ENCODE results near the gene BDH1. TPM values are rescaled to one million over a fixed set of nuclear protein-coding genes. Genes with fewer than 3 reads are reported as not detected.
A peak's percentile ranks its signal among the peaks of the same experiment; 100 is the strongest.

Gene BDH1
- polyA plus RNA-seq, 1 experiment, result 6.1 TPM

GRCh38 chr3:197527569-197527968 lies 28.2 kb downstream of the BDH1 start:
- no peaks in the 10 kb centered on the region for H3K9me3 ChIP-seq (ENCODE audit: control insufficient read depth, insufficient read depth, low read length)
- no peaks in the 10 kb centered on the region for H3K27me3 ChIP-seq (ENCODE audit: control insufficient read depth, insufficient read depth, low read length)
- no peak for DNase-seq (ENCODE audit: low read depth, low spot score)
- TF ChIP-seq CTCF (IDR thresholded peaks at IDR 0.05; ENCODE audit: low read depth, low read length), result no peak
- H3K4me3 ChIP-seq (ENCODE audit: low read depth, low read length), result no peak overlapping the region
- ChIA-PET CTCF (interaction anchor here (1.0 kb wide), 1 partner anchor 14 kb away, joined by 3 read pairs; no protein-coding TSS in a partner anchor), POLR2A (no interaction called here)
- no peak overlapping the region for H3K27ac ChIP-seq (ENCODE audit: low read depth, low read length)

GRCh38 chr3:197525706-197526105 lies 30.1 kb downstream of the BDH1 start:
- CTCF ChIA-PET, result interaction anchor here (0.7 to 1.2 kb wide), 3 partner anchors 15 to 303 kb away, joined by 3 to 11 read pairs (median 3); no protein-coding TSS in a partner anchor
- Histone ChIP-seq H3K9me3 (ENCODE audit: control insufficient read depth, insufficient read depth, low read length) (no peaks in the 10 kb centered on the region), H3K4me3 (ENCODE audit: low read depth, low read length) (no peak overlapping the region), H3K27me3 (ENCODE audit: control insufficient read depth, insufficient read depth, low read length) (no peaks in the 10 kb centered on the region), H3K27ac (ENCODE audit: low read depth, low read length) (no peak overlapping the region)
- POLR2A ChIA-PET, result no interaction called here
- DNase-seq (ENCODE audit: low read depth, low spot score), result no peak
- 0 out of 2 replicates have a peak, but pooled peaks have one; percentile 28 for TF ChIP-seq CTCF (IDR thresholded peaks at IDR 0.05; ENCODE audit: low read depth, low read length)

DNA sequence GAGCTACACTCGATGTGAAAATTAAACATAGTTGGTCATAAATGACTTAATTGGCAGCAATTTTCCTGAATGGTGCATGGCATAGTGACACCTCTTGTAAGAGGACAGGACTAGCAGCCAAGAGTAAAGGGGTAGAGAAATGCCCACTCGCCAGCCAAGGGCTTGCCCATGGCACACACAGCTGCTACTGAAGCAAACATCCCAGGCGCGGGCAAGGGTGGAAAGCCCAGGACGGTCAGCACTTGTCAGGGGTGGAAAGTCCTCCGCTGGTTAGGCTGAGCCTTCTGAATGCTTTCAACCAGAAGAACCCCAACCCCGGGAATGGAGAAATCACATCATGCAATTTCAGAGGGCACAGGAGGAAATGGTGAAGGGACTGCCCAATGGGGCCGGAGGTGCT lies 31.6 kb downstream of the BDH1 start:
- ChIA-PET CTCF (no interaction called here), POLR2A (no interaction called here)
- no peak for TF ChIP-seq CTCF (IDR thresholded peaks at IDR 0.05; ENCODE audit: low read depth, low read length)
- no peak overlapping the region for H3K27ac ChIP-seq (ENCODE audit: low read depth, low read length)
- no peaks in the 10 kb centered on the region for H3K27me3 ChIP-seq (ENCODE audit: control insufficient read depth, insufficient read depth, low read length)
- no peak for DNase-seq (ENCODE audit: low read depth, low spot score)
- H3K9me3 ChIP-seq (ENCODE audit: control insufficient read depth, insufficient read depth, low read length), result no peaks in the 10 kb centered on the region; the same call in 1 of the 2 replicates
- H3K4me3 ChIP-seq (ENCODE audit: low read depth, low read length), result no peak overlapping the region

DNA sequence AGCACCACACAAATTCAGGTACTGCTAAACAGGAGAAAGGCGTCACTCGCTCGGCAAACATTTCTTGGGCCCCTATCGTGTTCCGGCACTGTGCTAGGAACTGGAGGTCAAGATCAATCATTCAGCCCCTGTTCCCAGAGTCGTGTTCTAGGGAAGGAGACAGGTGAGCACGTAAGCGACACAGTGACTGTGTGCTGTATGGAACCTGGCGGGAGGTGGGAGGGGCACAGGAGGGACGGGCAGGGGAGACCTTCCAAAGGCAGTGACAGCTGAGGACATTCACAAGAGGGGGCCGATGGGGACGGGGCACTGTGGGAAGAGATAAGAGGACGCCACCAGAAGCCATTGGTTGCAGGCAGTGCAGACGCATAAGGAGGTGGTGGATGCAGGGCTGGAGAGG lies 32.2 kb downstream of the BDH1 start:
- no peaks in the 10 kb centered on the region; the same call in 1 of the 2 replicates for H3K9me3 ChIP-seq (ENCODE audit: control insufficient read depth, insufficient read depth, low read length)
- no peak for TF ChIP-seq CTCF (IDR thresholded peaks at IDR 0.05; ENCODE audit: low read depth, low read length)
- H3K27me3 ChIP-seq (ENCODE audit: control insufficient read depth, insufficient read depth, low read length), result no peaks in the 10 kb centered on the region
- no peak overlapping the region for H3K27ac ChIP-seq (ENCODE audit: low read depth, low read length)
- no peak overlapping the region for H3K4me3 ChIP-seq (ENCODE audit: low read depth, low read length)
- ChIA-PET CTCF (interaction anchor here (1.8 kb wide), 1 partner anchor 267 kb away, joined by 4 read pairs; no protein-coding TSS in a partner anchor), POLR2A (no interaction called here)
- DNase-seq (ENCODE audit: low read depth, low spot score), result no peak

- ChIA-PET CTCF (interaction anchor here (1.0 to 1.8 kb wide), 2 partner anchors 267 to 298 kb away, joined by 4 to 5 read pairs; no protein-coding TSS in a partner anchor), POLR2A (no interaction called here)
- no peak for TF ChIP-seq CTCF (IDR thresholded peaks at IDR 0.05; ENCODE audit: low read depth, low read length)
- no peak for DNase-seq (ENCODE audit: low read depth, low spot score)
- H3K27ac ChIP-seq (ENCODE audit: low read depth, low read length), result no peak overlapping the region
- H3K9me3 ChIP-seq (ENCODE audit: control insufficient read depth, insufficient read depth, low read length), result no peaks in the 10 kb centered on the region; the same call in 1 of the 2 replicates
- H3K4me3 ChIP-seq (ENCODE audit: low read depth, low read length), result no peak overlapping the region
- H3K27me3 ChIP-seq (ENCODE audit: control insufficient read depth, insufficient read depth, low read length), result no peaks in the 10 kb centered on the region
Observed at GRCh38 chr3:197522881-197523441, 32.8 kb downstream of the BDH1 start.
